Measurements from ENCODE around the gene FGD6. TPM values are rescaled to one million over a fixed set of nuclear protein-coding genes. Genes with fewer than 3 reads are reported as not detected.
A peak's percentile ranks its signal among the peaks of the same experiment; 100 is the strongest.
"Not testable (repeated sequence)": the region's sequence is repeated elsewhere in the genome, so short reads cannot be mapped to it uniquely, and the experiment has no call there.

Gene FGD6
- total RNA-seq, 1 donor from 2014 or later, result 15.4 TPM

- no peak for DNase-seq (ENCODE audit: low spot score)
These were observed 12.1 kb downstream of the FGD6 start for GRCh38 chr12:95205016-95205624.

GRCh38 chr12:95204141-95204866 is 13.0 kb downstream of the FGD6 start:
- DNase-seq (ENCODE audit: low spot score), result peak; percentile 66

- DNase-seq (ENCODE audit: low spot score), result no peak
These were observed 13.7 kb downstream of the FGD6 start for GRCh38 chr12:95203487-95204030.

- no peak for DNase-seq (ENCODE audit: low spot score)
These were observed 14.4 kb downstream of the FGD6 start for GRCh38 chr12:95202691-95203486.

- no peak for DNase-seq (ENCODE audit: low spot score)
These were observed 16.1 kb downstream of the FGD6 start for GRCh38 chr12:95201056-95201670.

- no peak for DNase-seq (ENCODE audit: low spot score)
These were observed 17.0 kb downstream of the FGD6 start for GRCh38 chr12:95200128-95200894.

- DNase-seq (ENCODE audit: low spot score), result no peak
These were observed 18.4 kb downstream of the FGD6 start for GRCh38 chr12:95198914-95199313.

GRCh38 chr12:95197636-95198035 is 19.6 kb downstream of the FGD6 start:
- no peak for DNase-seq (ENCODE audit: low spot score)

GRCh38 chr12:95196875-95197569 is 20.2 kb downstream of the FGD6 start:
- not testable (repeated sequence) for DNase-seq (ENCODE audit: low spot score)

GRCh38 chr12:95195122-95195521 is 22.1 kb downstream of the FGD6 start:
- no peak for DNase-seq (ENCODE audit: low spot score)

- no peak for DNase-seq (ENCODE audit: low spot score)
These were observed 24.1 kb downstream of the FGD6 start for GRCh38 chr12:95193139-95193538.

- DNase-seq (ENCODE audit: low spot score), result no peak
These were observed 25.0 kb downstream of the FGD6 start for GRCh38 chr12:95192271-95192670.

GRCh38 chr12:95191060-95191696 is 26.1 kb downstream of the FGD6 start:
- DNase-seq (ENCODE audit: low spot score), result no peak

- DNase-seq (ENCODE audit: low spot score), result no peak
These were observed 29.3 kb downstream of the FGD6 start for GRCh38 chr12:95187865-95188415.

- DNase-seq (ENCODE audit: low spot score), result no peak
These were observed 31.4 kb downstream of the FGD6 start for GRCh38 chr12:95185854-95186253.

GRCh38 chr12:95185072-95185471 is 32.2 kb downstream of the FGD6 start:
- DNase-seq (ENCODE audit: low spot score), result no peak

GRCh38 chr12:95184121-95184520 is 33.1 kb downstream of the FGD6 start:
- no peak for DNase-seq (ENCODE audit: low spot score)

- DNase-seq (ENCODE audit: low spot score), result no peak
These were observed 34.3 kb downstream of the FGD6 start for GRCh38 chr12:95182868-95183415.

- no peak for DNase-seq (ENCODE audit: low spot score)
These were observed 36.2 kb downstream of the FGD6 start for GRCh38 chr12:95181103-95181502.
